ENCODE results near the gene ANKLE2. TPM values are rescaled to one million over a fixed set of nuclear protein-coding genes. Genes with fewer than 3 reads are reported as not detected.

Gene ANKLE2
- total RNA-seq, 1 donor from 2014 or later: 40.3 TPM

DNA sequence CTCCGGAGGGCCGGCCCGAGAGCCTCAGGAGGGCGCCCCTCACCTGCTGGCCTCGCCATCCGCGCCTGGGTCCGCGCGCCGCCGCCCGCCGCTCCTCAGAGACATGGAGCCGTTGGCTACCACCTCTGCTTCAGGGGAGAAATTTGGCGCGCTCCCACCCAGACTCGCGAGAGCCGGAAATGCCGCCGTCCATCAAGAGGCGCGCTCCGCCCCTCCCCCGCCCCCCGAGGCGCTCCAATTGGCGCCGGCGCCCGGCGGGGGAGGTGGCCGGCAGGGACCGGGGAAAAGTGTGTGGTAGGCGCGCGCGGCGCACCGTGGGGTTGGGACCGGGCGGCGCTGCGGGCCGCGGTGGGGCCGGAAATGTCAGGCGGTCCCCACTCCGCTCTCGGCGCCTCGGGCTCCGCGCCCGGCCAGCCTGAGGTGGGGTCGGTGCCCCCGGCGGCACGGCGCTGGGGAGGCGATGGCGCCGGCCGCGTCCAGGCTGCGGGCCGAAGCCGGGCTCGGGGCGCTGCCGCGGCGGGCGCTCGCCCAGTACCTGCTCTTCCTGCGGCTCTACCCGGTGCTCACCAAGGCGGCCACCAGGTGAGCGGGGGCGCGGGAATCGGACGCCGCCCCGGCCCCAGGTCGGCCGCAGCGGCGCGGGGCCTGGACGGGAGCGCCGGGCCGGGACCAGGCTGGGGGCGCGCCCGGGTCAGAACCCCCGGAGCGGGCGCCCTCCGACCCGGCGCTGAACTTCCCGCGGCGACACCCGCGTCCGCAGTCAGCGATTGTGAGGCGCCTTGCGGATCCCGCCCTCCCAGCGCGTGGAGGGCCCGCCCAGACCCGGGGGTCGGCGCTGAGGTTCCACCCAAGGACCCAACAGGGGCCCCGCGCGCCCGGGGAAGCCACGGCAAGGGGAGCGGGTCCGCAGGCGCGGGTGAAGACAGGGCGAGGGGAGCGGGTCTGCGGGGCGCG, 74.1 kb downstream of the ANKLE2 start, which contains the start of the genes POLE and PXMP2:
Gene POLE, minus strand, starts transcription at position 132 of the 954 bp plus-strand sequence. Its CDS starts 27 bp downstream, at position 105.
Gene PXMP2, plus strand, starts transcription at position 377 of the 954 bp plus-strand sequence. Its CDS starts 84 bp downstream, at position 461.
- DNase-seq (ENCODE audit: low spot score): peak; percentile 96

DNA sequence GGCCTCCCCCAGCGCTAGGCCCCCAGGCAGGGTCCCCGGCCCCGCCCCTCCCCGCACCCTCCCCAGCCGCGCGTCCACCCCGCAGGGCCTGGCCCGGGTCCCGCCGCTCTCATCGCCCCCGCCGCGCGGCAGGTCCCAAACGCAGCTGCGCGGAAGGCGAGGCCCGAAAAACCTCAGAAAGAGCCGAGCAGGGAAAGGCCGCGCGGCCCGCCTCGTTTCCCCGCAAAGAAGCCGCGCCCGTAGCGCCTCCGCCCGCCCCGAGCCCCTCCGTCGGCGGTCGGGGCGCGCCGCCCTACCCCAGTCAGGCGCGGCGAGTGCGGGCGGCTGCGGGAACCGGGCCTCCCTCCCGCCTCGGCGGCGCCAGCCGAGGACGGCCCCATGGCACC, 74.8 kb downstream of the ANKLE2 start:
- no peak for DNase-seq (ENCODE audit: low spot score)

DNA sequence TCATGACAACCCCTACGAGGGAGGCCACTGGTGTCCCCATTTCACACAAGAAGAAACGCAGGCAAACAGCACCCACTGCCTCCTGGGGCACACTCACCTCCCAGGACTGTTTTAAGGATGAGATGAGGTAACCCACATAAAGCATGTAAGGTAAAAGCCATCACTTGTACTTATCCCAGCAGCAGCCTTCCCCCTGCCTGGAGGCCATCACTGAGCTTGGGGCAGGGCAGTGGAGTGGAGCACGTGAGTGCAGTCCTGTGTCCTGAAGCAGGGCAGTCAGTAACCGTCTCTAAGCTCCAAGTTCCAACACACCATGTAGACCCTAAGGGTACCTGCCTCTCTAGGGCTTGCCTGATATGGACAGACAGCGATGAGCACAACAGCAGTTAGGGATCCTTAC, 76.2 kb downstream of the ANKLE2 start:
- no peak for DNase-seq (ENCODE audit: low spot score)

- DNase-seq (ENCODE audit: low spot score): no peak
Observed at GRCh38 chr12:132677492-132677891, 84.1 kb downstream of the ANKLE2 start.

DNA sequence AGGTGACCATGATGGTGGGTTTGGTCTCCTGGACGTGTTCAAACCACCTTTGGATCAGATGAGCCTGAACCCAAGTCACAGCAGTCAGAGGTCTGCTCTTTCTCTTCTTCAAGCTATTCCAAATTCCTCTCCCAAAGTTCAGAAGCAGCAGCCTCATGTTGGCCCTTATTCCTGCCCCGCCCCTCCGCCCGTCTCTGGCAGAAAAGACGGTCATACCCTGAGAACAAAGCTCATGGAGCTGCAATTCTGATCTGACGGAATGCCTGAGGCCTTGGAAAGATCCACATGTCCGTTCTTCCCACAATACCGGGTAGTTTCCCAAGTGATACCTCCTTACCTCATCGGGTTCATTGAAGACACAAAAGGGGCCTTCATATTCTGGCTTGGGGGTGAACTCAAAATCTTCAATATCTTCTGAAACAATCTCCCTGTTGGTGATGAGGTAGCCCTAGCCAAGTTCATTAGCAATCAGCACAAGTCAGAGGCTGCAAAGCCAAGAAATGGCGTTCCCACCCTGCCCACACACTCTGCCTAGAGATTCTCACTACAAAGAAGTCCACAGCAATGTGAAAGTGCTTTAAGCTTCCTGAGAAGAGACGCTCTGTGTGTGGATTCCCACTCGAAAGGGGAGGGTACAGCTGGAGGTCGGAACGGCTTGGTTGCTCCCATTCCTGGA, 85.7 kb downstream of the ANKLE2 start:
- DNase-seq (ENCODE audit: low spot score): no peak

Other genes starting within 250 kb of the ANKLE2 start
- gene LRCOL1, start 151.2 kb downstream of the ANKLE2 start, total RNA-seq: not detected
- gene P2RX2, start 143.1 kb downstream of the ANKLE2 start, total RNA-seq: not detected
- gene POLE, start 74.5 kb downstream of the ANKLE2 start, total RNA-seq: 40.4 TPM
- 89.8 TPM for gene PXMP2, start 74.2 kb downstream of the ANKLE2 start, total RNA-seq
- gene PGAM5, start 51.0 kb downstream of the ANKLE2 start, total RNA-seq: 31.3 TPM
- gene GOLGA3, start 67.0 kb upstream of the ANKLE2 start, total RNA-seq: 72.2 TPM
- 35.2 TPM for gene CHFR, start 125.8 kb upstream of the ANKLE2 start, total RNA-seq
- 17.7 TPM for gene ZNF605, start 194.5 kb upstream of the ANKLE2 start, total RNA-seq
- gene ZNF26, start 224.5 kb upstream of the ANKLE2 start, total RNA-seq: 14.3 TPM